ENCODE results near the gene CRIP2. TPM values are rescaled to one million over a fixed set of nuclear protein-coding genes. Genes with fewer than 3 reads are reported as not detected.

Gene CRIP2
- total and polyA plus RNA-seq, 2 of the 13 experiments (the other 11 are each of a cell fraction or from before 2014, with no cell fraction given), result 31.6 to 37.9 TPM

- TF ChIP-seq ZNF431 (CRISPR knock-in tag; IDR thresholded peaks at IDR 0.05; ENCODE audit: borderline replicate concordance, low read depth) (no peak), HNRNPUL1 (IDR thresholded peaks at IDR 0.05; ENCODE audit: low read depth, low read length) (no peak), PREB (CRISPR knock-in tag; IDR thresholded peaks at IDR 0.05) (no peak), ZBTB3 (CRISPR knock-in tag; IDR thresholded peaks at IDR 0.05; ENCODE audit: borderline replicate concordance, low read depth) (0 out of 2 replicates have a peak, but pooled peaks have one; percentile 86), ZNF660 (CRISPR knock-in tag; IDR thresholded peaks at IDR 0.05; ENCODE audit: borderline replicate concordance, low read depth) (no peak), SP5 (CRISPR knock-in tag; IDR thresholded peaks at IDR 0.05; ENCODE audit: borderline replicate concordance, low read depth) (no peak), ELF4 (CRISPR knock-in tag; IDR thresholded peaks at IDR 0.05; ENCODE audit: borderline replicate concordance) (no peak), ZNF589 (CRISPR knock-in tag; conservative IDR thresholded peaks at IDR 0.05) (no peak), TERF1 (CRISPR knock-in tag; IDR thresholded peaks at IDR 0.05) (no peak), NFIC (IDR thresholded peaks at IDR 0.05; ENCODE audit: low read length) (no peak), PLSCR1 (CRISPR knock-in tag; IDR thresholded peaks at IDR 0.05; ENCODE audit: borderline replicate concordance) (no peak), MXD4 (CRISPR knock-in tag; IDR thresholded peaks at IDR 0.05) (no peak), BCL6 (CRISPR knock-in tag; IDR thresholded peaks at IDR 0.05) (0 out of 2 replicates have a peak, but pooled peaks have one; percentile 10), ATF1 (CRISPR knock-in tag; IDR thresholded peaks at IDR 0.05) (no peak), ZNF670 (CRISPR knock-in tag; IDR thresholded peaks at IDR 0.05; ENCODE audit: borderline replicate concordance) (no peak), SKI (IDR thresholded peaks at IDR 0.05; ENCODE audit: partially characterized antibody) (no peak), ZNF615 (CRISPR knock-in tag; IDR thresholded peaks at IDR 0.05; ENCODE audit: borderline replicate concordance) (no peak), HNRNPH1 (optimal IDR thresholded peaks at IDR 0.05; ENCODE audit: low read depth, low read length) (no peak)
- TF ChIP-seq, protein P1, sequence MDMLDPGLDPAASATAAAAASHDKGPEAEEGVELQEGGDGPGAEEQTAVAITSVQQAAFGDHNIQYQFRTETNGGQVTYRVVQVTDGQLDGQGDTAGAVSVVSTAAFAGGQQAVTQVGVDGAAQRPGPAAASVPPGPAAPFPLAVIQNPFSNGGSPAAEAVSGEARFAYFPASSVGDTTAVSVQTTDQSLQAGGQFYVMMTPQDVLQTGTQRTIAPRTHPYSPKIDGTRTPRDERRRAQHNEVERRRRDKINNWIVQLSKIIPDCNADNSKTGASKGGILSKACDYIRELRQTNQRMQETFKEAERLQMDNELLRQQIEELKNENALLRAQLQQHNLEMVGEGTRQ (IDR thresholded peaks at IDR 0.05; ENCODE audit: low read depth, low read length), result no peak
- TF ChIP-seq, protein P1 (CRISPR knock-in tag; IDR thresholded peaks at IDR 0.05; ENCODE audit: borderline replicate concordance), result no peak
- TF ChIP-seq, protein P2, sequence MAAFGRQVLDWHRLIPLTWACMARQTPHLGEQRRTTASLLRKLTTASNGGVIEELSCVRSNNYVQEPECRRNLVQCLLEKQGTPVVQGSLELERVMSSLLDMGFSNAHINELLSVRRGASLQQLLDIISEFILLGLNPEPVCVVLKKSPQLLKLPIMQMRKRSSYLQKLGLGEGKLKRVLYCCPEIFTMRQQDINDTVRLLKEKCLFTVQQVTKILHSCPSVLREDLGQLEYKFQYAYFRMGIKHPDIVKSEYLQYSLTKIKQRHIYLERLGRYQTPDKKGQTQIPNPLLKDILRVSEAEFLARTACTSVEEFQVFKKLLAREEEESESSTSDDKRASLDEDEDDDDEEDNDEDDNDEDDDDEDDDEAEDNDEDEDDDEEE (CRISPR knock-in tag; IDR thresholded peaks at IDR 0.05), result no peak
Measured at GRCh38 chr14:105496831-105497591, 22.4 kb downstream of the CRIP2 start (continued).

Measured in HepG2 (cell line).